Stimulated activated CD4-positive, alpha-beta T cell treated with anti-CD3 and anti-CD28 coated beads, Interleukin-2, amount 100 ng/mL, for 4 hours (primary cell): ENCODE results near the gene EPS8L3.
"Not testable (repeated sequence)": the region's sequence is repeated elsewhere in the genome, so short reads cannot be mapped to it uniquely, and the experiment has no call there.

Source experiments
- DNase-seq: peaks from one replicate; pipeline ENCODE4 v3.0.0-alpha.2; 2020; ENCODE audit warnings: low read depth

Gene EPS8L3

DNA sequence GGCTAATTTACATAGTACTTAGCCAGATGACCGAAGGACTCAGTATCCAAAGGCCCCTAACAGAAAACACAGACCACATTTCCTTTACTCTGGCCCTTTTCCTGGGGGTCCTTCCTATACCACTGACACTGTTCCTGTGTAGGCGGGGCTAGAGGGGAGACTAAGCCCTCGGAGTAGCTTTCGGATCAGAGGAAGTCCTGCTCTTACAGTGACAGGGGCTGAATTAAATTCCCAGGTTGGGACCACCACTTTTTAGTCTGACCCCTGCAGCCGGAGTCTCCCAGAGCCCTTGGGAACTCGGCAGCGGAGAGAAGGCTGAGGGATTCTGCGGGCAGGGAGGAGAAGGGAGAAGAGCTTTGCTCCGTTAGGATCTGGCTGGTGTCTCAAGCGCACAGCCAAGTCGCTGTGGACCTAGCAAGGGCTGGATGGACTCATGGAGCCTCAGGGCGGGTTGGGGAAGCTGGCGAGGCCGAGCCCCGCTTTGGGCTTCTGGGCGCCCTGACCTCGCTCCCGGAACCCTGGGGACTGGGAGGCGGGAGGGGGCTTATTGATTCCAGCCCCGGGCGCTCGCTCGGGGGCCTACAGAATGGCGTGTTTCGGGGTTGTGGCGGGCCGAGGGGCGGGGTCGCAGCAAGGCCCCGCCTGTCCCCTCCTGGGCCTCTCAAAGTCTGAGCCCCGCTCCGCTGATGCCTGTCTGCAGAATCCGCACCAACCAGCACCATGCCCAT, 52.0 kb downstream of the EPS8L3 start, which contains the start of gene GSTM5:
TSS of gene GSTM5 (plus strand) at position 659 of the 728 bp plus-strand sequence. CDS start at position 721, 62 bp downstream.
- DNase-seq, result not testable (repeated sequence)

DNA sequence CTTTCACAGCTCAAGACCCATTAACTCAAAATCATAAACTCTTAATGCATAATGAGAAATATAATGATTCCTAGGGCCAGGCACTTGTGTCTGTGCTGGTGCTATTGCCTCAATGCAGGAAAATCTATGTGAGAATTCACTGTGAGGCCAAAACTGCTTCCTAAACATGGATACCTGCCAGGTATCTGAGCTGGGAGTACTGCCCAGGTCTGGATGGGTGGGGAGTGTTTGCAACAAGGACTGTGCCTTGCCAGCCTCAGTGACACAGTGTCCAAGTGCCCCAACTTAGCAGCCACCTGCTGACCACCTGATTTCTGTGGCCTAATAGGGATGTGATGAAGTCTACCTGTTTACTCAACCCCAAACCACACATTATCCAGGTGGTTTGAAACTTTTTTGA, 53.9 kb downstream of the EPS8L3 start:
- not testable (repeated sequence) for DNase-seq

- not testable (repeated sequence) for DNase-seq
Measured at GRCh38 chr1:109708949-109709348, 54.8 kb downstream of the EPS8L3 start.

DNA sequence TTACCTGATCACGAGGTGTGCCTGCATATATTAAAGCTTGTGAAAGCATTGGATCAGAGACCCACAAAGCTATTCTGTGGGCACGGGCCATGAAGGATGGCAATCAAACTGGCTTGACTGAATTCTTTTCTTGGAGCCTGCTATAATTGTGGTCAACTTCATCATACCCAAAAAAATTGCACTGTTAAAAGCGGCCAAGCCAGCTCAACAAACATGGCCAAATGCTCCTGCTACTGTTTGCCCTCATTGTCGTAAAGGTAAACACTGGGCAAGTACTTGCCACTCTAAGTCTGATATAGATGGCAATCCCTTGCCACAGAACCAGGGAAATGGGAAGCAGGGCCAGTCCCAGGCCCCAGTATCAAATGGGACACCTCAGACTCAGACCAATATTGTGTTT, 58.3 kb downstream of the EPS8L3 start:
- no peak for DNase-seq

DNA sequence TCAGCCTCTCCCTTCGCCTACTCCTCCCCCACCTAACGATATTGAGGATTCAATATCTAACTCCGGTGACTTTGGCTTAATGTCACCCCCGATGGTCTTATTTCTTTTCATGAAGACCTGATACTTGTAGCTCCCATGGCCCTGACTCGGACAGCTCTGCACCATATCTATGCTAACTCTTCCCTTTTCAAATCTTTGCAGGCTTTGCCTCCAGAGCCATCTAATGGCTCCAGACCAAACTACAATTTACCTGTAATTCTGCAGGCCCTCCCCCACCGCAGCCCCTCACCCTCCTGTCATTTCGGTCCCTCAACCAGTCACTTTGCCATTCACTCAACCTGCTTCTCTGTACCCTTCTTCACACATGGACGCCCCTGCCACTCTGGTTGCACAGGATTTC, 59.5 kb downstream of the EPS8L3 start:
- DNase-seq, result no peak

DNA sequence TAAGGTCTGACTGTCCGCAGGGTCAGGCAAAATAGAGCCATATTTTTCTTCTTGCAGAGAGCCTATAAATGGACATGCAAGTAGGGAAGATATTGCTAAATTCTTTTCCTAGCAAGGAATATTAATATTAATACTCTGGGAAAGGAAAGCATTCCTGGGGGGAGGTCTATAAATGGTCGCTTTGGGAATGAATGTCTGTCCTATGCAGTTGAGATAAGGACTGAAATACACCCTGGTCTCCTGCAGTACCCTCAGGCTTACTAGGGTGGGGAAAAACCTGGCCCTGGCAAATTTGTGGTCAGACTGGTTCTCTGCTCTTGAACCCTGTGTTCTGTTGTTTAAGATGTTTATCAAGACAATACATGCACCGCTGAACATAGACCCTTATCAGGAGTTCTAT, 60.8 kb downstream of the EPS8L3 start:
- not testable (repeated sequence) for DNase-seq
